Stimulated activated CD4-positive, alpha-beta T cell treated with anti-CD3 and anti-CD28 coated beads, Interleukin-4, amount 100 ng/mL, for 4 hours (primary cell): Measurements from ENCODE around the gene MVK.

Experiments used
- DNase-seq, 2 experiments: peaks; one replicate each; pipeline ENCODE4 v3.0.0-alpha.2; 2020

MVK gene

GRCh38 chr12:109547286-109547685 is 26.3 kb upstream of the MVK start:
- DNase-seq: no peak

GRCh38 chr12:109548258-109548657 is 25.3 kb upstream of the MVK start:
- DNase-seq: no peak

GRCh38 chr12:109549613-109550270 is 23.9 kb upstream of the MVK start:
- no peak for DNase-seq

DNA sequence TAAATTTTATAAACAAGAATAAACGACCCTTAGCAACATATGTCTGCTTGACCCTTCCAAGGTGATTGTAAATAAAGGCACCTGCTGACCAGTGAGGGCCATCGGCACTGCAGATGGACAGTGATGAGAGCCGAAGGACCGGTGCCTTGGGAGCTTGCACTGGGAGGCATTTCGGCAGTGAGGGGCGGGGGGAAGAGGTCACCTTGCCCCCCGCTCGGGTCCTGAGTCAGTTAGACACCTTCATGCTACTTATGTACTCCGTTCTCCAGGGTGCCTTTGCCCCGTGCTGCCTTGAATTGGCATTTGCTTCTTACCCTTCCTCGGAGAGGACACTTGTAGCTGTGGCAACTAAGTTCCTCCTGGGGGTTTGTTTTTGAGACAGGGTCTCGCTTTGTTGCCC is 23.3 kb upstream of the MVK start:
- no peak for DNase-seq

- no peak for DNase-seq
These were observed 22.5 kb upstream of the MVK start for GRCh38 chr12:109551108-109551507.

- DNase-seq: no peak
These were observed 20.6 kb upstream of the MVK start for GRCh38 chr12:109552971-109553370.

DNA sequence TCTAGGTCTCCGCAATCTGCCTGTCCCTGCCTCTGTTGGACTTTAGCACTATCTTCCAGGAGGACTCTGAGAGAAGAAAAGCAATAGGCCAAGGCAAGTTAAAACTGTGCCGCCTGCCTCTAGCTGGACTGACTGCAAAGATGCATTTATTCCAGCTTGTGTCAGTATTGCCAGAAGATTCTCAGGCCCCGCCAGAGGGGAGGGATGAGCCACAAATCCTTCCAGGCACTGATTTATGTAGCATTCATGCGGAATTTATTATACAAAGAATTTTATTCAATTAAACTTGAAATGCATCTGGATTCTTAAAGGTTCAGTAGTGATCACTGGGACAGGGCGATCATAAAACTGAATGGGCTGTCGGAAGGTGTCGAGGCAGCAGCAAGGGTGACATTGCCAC is 20.1 kb upstream of the MVK start:
- DNase-seq: no peak

DNA sequence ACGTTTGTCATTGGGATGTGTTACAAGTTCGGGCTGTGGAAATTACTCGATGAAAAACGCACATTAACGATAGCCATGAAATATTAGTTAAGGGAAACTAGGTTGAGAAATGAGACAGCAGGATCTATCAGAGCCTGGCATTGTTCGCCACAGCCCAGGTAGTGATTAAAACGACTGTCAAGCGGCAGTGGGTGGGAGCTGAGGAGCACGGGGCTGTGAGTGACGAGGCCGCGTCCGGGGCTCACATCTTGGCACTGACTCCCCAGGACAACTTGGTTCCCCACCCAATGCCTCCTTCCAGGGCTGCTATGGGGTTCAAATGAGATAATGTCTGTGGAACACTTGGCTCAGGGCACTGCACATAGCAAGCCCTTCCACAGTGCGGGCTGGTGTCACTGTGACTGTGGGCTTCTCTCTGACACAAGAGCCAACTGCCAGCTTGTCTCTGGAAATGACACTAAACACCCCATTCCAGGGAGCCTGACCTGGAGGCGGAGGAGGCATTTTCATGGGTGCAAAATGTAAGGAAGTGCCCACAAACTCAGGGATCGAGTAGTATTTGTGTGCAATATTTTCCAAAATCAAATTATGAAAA is 19.6 kb upstream of the MVK start:
- no peak for DNase-seq

- no peak for DNase-seq
These were observed 18.8 kb upstream of the MVK start for GRCh38 chr12:109554761-109555160.

GRCh38 chr12:109555431-109556315 is 17.9 kb upstream of the MVK start:
- DNase-seq: no peak

- DNase-seq: no peak
These were observed 16.4 kb upstream of the MVK start for GRCh38 chr12:109557200-109557599.

- no peak for DNase-seq
These were observed 15.8 kb upstream of the MVK start for GRCh38 chr12:109557805-109558204.

GRCh38 chr12:109558374-109559199 is 15.0 kb upstream of the MVK start:
- no peak for DNase-seq

DNA sequence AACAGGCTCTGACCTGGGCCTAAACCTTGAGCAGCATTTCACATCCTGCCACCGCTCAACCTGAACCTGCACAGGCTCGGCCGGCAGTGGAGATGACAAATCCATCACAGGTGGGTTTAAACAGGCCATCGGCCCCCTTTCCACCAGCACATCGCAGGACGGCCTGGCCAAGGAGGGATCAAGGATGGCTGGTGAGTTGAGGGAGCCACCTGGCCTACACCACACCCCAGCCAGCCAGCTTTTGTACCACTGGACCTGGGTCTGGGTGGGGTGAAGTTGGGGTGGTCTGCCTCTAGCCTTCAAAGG is 14.4 kb upstream of the MVK start:
- DNase-seq: no peak

DNA sequence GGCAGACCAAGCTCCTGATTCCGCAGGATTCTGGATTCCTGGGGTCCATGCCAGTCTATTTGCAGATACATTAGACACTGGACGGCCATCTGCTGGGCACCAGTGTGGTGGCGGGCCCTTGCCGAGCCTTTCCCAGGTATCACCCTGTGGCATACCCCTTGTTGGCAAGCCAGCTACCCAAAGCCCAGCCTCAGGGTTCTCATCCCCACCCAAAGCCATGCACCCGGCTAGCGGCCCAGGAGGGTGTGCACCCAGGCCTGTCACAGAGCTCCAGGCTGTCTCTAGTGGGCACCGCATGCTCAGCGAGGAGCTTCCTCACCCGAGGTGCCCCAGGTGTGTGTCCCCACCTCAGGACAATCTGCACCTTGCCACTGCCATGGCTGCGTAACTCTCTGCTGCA is 14.0 kb upstream of the MVK start:
- DNase-seq: no peak

DNA sequence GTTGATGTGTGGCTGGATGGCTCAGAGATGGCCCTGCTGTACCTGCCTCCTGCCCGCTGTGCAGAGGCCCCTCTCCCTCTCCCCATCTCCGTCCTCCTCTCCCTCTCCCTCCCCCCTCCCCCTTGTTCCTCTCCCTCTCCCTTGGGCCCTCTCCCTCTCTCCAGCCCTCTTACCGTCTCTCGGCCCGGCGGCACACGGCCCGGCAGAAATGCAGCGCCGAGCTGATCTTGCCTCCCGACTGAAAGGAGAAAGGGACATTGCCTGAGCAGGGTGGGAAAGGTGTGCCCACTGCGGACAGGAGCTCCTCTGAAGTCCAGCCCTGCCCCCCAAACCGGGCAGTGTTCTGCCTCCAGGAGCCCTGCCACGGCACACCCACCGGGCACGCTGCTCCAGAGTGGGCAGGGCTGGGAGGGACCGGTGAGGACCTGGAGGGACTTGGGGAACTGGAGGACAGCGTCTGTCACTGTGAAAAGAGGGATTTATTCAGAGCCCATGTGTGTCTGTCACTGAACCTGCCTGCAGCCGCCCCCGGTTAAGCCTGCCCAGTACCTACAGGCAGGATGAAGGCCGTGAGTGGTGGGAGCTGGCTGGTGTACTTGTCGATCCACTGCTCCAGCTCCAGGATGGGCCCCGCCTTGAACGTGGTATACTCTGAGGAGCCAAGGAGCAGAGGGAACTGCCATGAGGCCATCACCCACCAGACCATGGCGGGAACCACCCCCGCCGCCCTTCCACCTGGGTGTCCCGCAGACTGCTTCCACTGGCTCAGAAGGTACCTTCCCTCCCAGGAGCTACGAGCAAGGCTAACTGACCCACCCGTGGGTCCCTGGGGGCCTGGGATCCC is 12.5 kb upstream of the MVK start:
- no peak for DNase-seq

GRCh38 chr12:109561711-109562030 is 11.9 kb upstream of the MVK start:
- no peak for DNase-seq

DNA sequence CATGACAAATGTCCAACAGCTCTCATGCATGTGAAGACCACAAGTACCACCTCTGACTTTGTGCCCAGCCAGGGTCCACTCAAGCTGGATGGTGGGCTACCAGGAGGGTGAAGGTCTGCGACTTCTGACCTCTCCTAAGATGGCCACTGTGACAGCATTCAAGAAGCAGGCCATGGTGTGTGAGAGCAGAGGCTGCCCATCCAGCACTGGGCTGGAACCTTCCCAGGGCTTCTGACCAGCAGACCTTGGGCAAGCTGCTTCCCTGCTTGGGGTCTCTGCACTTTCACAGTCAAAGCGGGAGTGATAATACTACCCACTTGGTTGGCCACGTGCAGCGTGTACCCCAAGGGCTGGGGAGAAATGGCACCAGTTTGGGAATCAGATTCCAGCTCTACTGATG is 10.7 kb upstream of the MVK start:
- no peak for DNase-seq

- no peak for DNase-seq
These were observed 10.0 kb upstream of the MVK start for GRCh38 chr12:109563291-109564284.

GRCh38 chr12:109566424-109566823 is 7.2 kb upstream of the MVK start:
- DNase-seq: no peak

DNA sequence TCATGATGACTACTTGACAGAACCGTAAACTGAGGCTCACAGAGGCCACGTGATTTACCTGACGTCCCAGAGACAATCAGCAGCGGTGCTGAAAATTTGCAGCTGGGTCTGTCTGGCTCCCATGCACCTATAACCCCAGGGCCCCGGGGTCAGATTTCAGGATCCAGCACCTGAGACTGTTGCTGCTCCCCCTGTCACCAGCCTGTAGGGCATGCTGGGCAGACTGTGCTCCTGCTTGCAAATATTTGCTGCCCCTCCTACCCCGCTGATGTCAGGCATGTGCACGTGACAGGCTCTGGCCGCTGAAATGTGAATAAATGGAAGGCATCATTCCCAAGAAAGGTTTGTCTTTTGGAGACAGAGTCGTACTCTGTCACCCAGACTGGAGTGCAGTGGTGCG is 6.3 kb upstream of the MVK start:
- no peak for DNase-seq
